Spleen (tissue), 7 donors: ENCODE data around the gene ANO1.

Experiments
- POLR2A ChIP-seq, 3 donors: fragments of 450-650 bp; IDR thresholded peaks; one replicate each; pipeline ENCODE4 v1.5.1; 2017; ENCODE audit warnings: antibody characterized with exemption in 3 of 3, mild to moderate bottlenecking in 1 of 3
- POLR2AphosphoS5 ChIP-seq, 3 donors: sonication (generic); formaldehyde crosslinking; IDR thresholded peaks; one replicate each; pipeline ENCODE4 v1.5.1; 2017; ENCODE audit warnings: antibody characterized with exemption in 3 of 3
- TF ChIP-seq, protein P1 (sequence below), 11 experiments: fragments of 200-600 bp in 7 of 11; fragments of 450-650 bp in 4 of 11; sonication (generic) in 4 of 11; IDR thresholded peaks in 8 of 11; conservative IDR thresholded peaks in 3 of 11; 1 replicate in 7 of 11; 2 replicates in 4 of 11; pipeline versions ENCODE4 v1.4.0 to v1.8.0; 2016 to 2021; ENCODE audit warnings: antibody characterized with exemption in 11 of 11, inconsistent platforms in 4 of 11, mild to moderate bottlenecking in 1 of 11
- donor health status: DM: no; HTN: no; CAD: no; lungs with moderate emphysema.
- donor health status: DM: no; HTN: no; CAD: no.
- donor health status: DM: no; HTN: no; CAD: no.

DNA sequence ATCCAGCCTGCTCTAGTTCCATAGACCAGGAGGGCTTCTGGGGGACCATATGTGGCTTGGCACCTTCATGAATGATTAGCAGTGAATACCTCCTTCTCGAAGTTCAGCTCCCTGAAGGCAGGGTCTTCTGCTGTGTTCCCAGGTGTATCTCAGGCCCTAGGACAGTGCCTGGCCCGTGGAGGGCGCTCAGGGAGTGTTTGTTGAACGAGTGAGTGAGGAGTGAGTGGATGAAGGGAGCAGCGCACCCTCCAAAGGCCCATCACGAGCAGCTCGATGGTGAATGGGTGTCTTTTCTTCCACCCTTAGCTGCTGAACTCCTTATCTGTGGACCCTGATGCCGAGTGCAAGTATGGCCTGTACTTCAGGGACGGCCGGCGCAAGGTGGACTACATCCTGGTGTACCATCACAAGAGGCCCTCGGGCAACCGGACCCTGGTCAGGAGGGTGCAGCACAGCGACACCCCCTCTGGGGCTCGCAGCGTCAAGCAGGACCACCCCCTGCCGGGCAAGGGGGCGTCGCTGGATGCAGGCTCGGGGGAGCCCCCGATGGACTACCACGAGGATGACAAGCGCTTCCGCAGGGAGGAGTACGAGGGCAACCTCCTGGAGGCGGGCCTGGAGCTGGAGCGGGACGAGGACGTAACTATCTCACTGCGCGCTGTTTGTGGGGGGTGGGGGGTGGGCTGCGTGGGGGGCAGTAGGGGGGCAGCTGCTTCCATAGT, 9.5 kb downstream of the ANO1 start:
- no peak for TF ChIP-seq POLR2AphosphoS5 (IDR thresholded peaks at IDR 0.05)
- TF ChIP-seq, protein P1, sequence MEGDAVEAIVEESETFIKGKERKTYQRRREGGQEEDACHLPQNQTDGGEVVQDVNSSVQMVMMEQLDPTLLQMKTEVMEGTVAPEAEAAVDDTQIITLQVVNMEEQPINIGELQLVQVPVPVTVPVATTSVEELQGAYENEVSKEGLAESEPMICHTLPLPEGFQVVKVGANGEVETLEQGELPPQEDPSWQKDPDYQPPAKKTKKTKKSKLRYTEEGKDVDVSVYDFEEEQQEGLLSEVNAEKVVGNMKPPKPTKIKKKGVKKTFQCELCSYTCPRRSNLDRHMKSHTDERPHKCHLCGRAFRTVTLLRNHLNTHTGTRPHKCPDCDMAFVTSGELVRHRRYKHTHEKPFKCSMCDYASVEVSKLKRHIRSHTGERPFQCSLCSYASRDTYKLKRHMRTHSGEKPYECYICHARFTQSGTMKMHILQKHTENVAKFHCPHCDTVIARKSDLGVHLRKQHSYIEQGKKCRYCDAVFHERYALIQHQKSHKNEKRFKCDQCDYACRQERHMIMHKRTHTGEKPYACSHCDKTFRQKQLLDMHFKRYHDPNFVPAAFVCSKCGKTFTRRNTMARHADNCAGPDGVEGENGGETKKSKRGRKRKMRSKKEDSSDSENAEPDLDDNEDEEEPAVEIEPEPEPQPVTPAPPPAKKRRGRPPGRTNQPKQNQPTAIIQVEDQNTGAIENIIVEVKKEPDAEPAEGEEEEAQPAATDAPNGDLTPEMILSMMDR (IDR thresholded peaks at IDR 0.05 in 8 of 11, conservative IDR thresholded peaks at IDR 0.05 in 3 of 11) = no peak
- TF ChIP-seq POLR2A (IDR thresholded peaks at IDR 0.05) = no peak
